AG04449 (cell line): Measurements from ENCODE around the gene SMIM10.
"Not testable (repeated sequence)": the region's sequence is repeated elsewhere in the genome, so short reads cannot be mapped to it uniquely, and the experiment has no call there.

Experiments used
- CTCF ChIA-PET: fragments of 350-600 bp; formaldehyde crosslinking; extraction: SDS; loops from one replicate; lab custom pipeline; 2021; ENCODE audit warnings: antibody characterized with exemption; lab: Yijun Ruan, JAX
- POLR2A ChIA-PET: fragments of 400-600, 350-600 bp; formaldehyde crosslinking; extraction: SDS; loops from one replicate; lab custom pipeline; 2020; ENCODE audit warnings: antibody characterized with exemption, inconsistent platforms; lab: Yijun Ruan, JAX
- DNase-seq: peaks from one replicate; pipeline ENCODE4 v3.0.0-alpha.2; 2010; ENCODE audit warnings: low read depth, low spot score
- H3K4me3 ChIP-seq: 2 replicates; pipeline ENCODE4 v1.5.1; 2011; ENCODE audit warnings: low read depth, mild to moderate bottlenecking, control low read depth, low read length
- CTCF ChIP-seq: IDR thresholded peaks from one replicate; pipeline ENCODE4 v1.5.1; 2011; ENCODE audit warnings: mild to moderate bottlenecking, moderate library complexity, low read length, control low read depth, inconsistent platforms; ENCODE audit not compliant: insufficient read depth; ENCODE audit errors: missing control alignments

The SMIM10 gene

GRCh38 chrX:135006187-135006586, 15.4 kb downstream of the SMIM10 start:
- CTCF ChIA-PET = no interaction called here
- no peak overlapping the region for H3K4me3 ChIP-seq
- POLR2A ChIA-PET = no interaction called here
- no peak for TF ChIP-seq CTCF
- DNase-seq = no peak

GRCh38 chrX:135009057-135009610, 18.3 kb downstream of the SMIM10 start:
- no peak overlapping the region for H3K4me3 ChIP-seq
- CTCF ChIA-PET = no interaction called here
- TF ChIP-seq CTCF = no peak
- POLR2A ChIA-PET = no interaction called here
- DNase-seq = no peak

- ChIA-PET CTCF (no interaction called here), POLR2A (no interaction called here)
- DNase-seq = no peak
- H3K4me3 ChIP-seq = no peak overlapping the region
- TF ChIP-seq CTCF = no peak
Measured at GRCh38 chrX:135009838-135010237, 19.0 kb downstream of the SMIM10 start.

GRCh38 chrX:135010921-135011320, 20.1 kb downstream of the SMIM10 start:
- POLR2A ChIA-PET = no interaction called here
- no peak for DNase-seq
- H3K4me3 ChIP-seq = no peak overlapping the region
- CTCF ChIA-PET = no interaction called here
- no peak for TF ChIP-seq CTCF

- H3K4me3 ChIP-seq = no peak overlapping the region
- TF ChIP-seq CTCF = no peak
- DNase-seq = no peak
- ChIA-PET CTCF (no interaction called here), POLR2A (no interaction called here)
Measured at GRCh38 chrX:135015523-135016245, 24.9 kb downstream of the SMIM10 start.

- CTCF ChIA-PET = interaction anchor here (0.8 kb wide), 1 partner anchor 12 kb away, joined by 3 read pairs; no protein-coding TSS in a partner anchor
- DNase-seq, POLR2A ChIA-PET, H3K4me3 ChIP-seq: not testable (repeated sequence)
Measured at GRCh38 chrX:135019890-135020289, 29.1 kb downstream of the SMIM10 start.

GRCh38 chrX:135023791-135024190, 33.0 kb downstream of the SMIM10 start:
- POLR2A ChIA-PET, CTCF ChIA-PET, DNase-seq, H3K4me3 ChIP-seq: not testable (repeated sequence)
